ENCODE data around the gene NHLRC4.

The NHLRC4 gene

DNA sequence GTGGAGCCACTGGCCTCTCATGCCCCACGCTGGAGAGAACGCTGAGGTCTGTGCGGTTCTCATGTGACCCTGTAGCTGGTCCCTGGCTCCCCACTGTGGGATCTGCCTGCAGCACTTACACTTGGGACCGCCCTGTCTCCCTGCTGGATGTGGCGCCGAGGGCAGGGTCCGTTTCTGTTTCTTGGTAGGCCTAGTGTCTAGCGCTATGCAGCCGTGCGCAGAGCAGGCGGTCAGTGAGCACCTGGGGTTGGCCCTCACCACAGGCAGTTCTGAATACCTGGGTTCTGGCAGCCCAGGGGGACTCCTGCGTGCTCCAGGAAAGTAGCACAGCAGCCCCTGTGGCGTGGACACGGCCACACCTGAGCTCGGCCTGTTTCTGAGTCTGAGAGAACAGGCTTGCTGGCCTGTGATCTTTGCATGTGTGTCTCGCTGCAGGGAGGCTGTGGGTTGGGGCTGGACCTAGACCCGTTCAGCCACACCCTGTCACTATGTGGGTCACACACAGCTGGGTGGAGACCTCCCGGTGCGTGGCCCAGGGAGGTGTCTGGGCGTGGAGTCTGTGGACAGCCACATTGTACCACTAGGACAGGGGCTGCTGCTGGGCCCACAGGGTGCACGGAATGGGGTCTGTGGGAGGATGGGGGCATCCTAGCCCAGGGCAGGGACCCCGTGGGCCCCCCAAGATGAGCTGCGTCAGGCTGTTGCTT lies 36.5 kb upstream of the NHLRC4 start:
- no peak for DNase-seq (ENCODE audit: low read depth)

DNA sequence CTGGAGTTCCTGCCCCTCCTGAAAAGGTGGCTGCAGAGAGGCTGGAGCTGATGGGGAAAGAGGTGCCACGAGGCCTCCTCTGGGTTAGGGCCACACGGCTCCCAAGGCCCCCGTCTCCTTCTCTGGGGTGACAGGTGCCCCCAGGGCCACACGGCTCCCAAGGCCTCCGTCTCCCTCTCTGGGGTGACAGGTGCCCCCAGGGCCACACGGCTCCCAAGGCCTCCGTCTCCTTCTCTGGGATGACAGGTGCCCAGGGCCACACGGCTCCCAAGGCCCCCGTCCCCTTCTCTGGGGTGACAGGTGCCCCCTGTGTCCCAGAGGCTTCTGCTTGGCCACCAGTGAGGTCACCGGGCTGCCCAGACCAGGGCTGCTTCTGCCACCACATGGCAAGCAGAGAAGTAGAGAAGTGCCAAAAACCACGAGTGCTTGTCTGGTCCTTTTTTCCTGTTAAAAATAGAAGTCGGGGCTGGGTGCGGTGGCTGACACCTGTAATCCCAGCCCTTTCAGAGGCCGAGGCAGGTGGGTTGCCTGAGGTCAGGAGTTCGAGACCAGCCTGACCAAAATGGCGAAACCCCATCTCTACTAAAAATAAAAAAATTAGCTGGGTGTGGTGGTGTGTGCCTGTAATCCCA lies 35.2 kb upstream of the NHLRC4 start:
- no peak for DNase-seq (ENCODE audit: low read depth)

DNA sequence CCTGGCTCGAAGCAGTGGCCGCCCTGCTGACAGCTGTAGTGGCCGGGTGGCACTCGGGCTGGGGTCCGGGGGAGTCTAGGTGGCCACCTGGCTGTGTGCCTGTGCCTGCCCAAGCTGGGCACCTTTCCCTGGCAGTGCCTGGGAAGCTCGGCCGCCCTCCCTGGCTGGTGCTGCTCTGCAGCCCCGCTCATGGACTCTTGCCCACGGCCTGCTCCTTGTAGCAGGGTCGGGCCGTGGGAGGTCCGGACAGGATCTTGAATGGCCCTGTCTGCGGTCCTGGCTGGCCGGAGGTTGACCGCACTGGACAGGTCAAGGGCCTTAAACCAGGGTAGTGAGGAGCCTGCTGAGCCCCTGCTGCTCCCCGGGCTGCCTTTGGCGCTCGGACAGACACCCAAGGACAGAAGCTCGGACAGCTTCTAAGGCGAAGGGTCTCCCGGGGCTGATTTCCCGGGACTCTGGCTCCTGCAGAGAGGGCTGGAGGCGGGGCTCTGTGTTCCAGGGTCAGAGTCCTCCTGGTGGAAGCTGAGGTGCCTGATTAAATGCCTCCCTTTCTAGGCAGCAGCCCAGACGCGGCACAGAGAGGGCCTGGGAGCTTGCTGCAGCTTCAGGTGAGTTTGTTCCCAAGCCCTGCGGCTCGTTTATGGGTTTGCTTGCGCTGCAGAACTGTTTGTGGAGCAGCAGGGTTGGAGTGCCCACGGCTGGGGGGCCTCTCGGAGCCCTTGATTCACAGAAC lies 33.2 kb upstream of the NHLRC4 start:
- DNase-seq (ENCODE audit: low read depth): no peak

DNA sequence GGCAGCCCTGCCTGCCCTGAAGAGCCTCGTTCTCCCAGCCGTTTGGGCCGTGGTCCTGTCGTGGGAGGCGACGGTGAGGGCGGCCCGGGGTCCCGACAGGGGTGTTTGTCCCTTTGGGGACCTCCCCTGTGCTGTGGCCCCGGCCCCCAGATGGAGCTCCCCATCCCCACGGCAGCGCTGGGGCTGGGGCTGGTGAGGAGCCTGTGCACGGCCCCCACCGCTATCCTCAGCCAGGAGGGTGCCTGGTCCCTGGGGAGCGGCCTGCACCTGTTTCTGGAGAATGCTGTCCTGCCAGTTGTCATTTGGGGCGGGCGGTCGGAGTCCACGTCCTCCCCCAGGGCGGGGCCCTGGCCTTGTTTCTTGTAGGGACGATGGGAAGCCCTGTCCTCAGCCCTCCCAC lies 32.7 kb upstream of the NHLRC4 start:
- no peak for DNase-seq (ENCODE audit: low read depth)

DNA sequence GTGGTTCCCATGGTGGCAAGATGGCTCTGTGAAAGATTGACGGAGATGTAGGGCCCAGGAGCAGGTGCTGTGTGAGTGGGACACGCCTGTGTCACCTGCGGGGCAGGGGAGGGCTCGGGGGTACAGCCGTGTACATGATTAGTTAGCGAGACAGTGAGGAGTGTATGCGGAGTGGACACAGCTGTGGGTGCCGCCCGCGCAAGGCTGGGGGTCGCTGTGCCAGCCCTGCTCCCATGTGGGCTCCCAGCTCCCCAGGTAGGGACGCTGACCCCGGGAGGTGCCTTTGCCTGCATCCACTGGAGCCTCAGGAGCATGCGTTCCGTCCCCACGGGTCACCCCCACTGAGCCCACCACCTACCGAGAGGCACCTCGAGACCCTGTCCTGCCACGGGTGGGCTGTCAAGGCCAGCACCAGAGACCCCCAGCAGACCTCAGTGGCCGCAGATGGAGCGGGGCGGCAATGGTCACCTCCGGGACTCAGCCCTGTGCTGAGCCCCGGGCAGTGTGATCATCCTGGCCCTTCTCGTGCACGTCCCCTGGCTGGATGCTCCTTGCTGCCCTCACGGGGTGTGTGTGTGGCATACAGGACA lies 31.9 kb upstream of the NHLRC4 start:
- no peak for DNase-seq (ENCODE audit: low read depth)

DNA sequence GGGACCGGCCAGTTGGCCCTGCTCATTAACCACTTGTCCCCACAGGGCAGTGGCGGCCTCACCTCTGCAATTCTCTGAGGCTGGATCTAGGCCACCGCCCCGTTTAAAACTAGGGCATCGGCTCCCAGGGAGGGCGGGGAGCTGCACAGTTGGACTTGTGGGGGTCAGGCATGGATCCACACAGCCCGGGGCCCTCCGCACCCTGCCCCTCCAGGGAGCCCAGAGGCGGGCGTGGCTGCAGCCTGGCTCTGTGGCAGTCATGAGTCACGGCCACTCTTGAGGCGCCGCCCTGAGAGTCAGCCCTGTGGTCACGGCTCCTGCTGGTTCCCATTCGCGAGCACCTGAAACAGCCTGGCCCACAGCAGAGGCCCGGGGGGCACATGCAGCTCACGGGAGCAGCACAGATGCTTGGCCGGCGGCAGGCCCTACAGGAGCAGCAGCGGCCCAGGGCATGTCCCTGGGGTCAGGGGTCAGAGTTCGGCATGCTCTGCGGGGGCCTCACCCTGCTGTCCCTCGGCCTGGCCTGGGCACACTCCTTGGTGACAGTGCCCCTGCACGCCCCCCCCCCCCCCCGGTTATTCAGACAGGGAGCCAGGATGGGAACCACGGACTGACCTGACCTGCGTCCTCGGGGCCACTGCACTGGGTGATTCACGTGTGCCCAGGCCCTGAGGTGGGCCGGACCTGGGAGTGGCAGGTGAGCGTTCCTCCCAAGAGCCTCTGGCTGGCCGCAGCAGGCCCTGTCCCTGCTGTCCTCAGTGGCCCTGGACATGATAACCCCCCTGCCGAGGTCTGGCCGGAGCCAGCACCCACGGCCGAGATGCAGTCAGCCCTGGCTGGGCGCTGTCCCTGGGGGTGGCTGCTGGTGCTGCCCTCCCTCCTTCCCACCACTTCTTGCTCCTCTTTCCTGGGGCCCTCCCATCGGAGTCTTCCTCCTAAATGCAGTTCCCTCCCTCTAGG lies 31.1 kb upstream of the NHLRC4 start:
- DNase-seq (ENCODE audit: low read depth): no peak

DNA sequence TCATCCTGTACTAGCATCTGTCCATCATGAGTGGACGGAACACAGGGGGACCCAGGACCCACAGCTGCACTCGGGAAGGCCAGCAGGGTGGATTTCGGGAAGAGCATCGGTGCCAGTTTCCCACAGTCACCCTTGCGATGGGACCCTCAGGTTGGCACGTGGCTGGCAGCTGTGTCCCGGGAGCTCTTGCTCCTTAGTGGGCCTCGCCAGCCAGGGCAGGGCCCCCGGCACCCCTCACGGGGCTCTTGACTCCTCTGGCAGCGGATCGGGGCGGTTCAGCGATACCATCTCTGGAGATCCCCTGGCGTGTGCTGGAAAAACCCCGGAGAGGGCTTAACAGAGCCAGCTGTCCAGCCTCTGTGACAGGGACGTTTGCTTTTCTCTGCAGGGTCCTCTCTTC lies 30.1 kb upstream of the NHLRC4 start:
- no peak for DNase-seq (ENCODE audit: low read depth)

DNA sequence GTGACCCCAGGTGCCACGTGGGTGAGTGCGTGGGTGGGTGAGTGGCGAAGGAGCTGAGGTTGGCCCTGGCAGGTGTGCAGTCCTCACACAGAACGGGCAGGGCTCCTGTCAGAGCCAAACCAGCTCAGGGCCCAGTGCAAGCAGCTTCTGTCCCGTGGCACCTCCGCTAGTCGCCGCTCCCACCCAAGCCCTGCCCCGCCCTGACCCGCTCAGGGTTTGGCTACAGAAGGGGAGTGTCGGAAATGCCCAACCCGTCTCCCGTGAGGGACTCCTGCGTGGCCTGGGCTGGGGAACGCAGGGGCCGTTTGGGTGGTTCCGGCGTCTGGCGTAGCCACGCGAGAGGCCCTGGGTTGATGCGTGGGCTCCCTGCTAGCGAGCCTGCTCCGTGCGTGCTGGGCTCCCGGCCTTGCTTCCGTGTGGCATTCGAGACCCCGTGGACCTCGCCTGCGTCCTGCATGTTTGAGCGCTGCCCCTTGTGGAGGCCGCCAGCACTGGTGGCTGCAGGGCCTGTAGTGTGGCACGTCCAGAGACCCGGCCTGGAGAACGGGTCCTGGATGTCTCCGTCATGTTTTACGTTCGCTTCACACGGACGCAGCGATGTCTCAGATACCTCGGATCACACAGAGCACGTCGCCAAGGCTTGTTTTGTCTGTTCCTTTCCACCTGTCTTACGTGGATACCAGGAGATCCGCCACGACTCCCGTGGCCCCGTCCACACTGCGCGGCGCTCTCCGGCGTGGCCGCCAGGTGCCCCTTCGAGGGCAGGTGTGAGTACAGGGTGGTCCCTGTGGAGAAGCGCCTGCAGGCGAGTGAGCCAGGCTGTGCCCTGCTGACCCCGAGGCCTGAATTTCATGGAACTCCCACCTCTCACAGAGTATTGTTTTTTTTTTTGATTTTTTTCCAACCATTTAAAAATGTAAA lies 29.1 kb upstream of the NHLRC4 start:
- no peak for DNase-seq (ENCODE audit: low read depth)

DNA sequence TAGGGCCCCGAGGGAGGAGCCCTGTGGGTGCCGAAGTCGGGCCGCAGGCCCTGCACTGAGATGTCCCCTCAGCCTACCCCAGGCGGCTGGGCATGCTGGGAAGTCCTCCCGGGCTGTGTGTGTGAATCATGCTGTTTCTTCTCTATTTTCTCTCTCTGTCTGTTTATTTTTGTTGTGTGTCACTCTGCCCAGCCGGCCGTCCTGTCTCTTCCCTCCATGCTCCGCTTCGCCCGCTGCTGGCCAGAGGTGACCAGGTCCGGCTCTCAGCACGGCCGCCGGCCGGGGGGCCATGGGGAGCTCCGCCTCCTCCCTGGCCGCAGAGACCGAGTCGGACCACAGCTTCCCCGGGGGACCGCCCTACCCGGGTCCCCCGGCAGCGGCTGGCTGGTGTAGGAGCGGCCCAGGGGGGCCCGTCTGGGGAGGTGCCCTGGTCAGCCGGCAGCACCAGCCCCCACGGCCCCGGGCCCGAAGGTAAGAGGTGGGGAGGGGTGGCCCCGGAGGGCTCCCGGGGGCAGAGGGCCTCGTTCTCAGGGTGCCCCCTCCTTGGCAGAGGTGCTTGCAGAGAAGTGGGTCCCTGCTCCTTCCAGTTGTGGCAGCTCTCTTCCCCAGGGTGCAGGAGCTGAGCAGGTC lies 26.8 kb upstream of the NHLRC4 start:
- no peak for DNase-seq (ENCODE audit: low read depth)

DNA sequence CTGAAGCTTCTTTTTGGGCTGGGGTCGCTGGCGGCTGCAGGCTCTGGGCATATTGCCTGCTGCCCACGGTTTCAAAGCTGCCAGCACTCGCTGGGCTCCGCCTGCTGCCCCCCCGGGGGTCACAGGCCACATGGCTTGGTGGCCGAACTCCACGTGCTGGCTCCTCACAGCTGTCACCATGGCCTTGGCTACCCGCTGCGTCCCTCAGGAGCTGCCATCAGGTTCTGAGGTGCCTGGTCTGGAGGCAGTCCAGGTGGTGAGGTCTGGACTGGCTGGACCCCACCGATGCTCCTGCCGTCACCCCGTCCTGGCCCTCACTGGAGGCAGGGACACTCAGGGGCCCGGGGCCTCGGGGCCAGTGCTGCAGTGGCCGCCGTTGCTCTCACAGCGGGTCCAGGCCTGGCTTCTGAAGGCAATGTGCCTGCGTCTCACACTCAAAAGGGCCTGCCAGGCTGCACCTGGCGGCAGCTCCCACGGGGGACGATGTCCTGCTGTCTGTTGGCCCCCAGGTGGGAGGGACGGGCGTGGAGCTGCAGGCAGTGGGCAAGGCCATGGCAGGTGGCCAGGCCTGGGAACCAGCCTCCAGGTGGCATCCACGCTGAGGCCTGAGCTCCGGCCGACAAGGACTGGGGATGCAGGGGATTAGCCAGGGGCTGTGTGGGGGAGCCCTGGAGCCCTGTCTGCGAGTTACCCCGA lies 26.0 kb upstream of the NHLRC4 start:
- no peak for DNase-seq (ENCODE audit: low read depth)

DNA sequence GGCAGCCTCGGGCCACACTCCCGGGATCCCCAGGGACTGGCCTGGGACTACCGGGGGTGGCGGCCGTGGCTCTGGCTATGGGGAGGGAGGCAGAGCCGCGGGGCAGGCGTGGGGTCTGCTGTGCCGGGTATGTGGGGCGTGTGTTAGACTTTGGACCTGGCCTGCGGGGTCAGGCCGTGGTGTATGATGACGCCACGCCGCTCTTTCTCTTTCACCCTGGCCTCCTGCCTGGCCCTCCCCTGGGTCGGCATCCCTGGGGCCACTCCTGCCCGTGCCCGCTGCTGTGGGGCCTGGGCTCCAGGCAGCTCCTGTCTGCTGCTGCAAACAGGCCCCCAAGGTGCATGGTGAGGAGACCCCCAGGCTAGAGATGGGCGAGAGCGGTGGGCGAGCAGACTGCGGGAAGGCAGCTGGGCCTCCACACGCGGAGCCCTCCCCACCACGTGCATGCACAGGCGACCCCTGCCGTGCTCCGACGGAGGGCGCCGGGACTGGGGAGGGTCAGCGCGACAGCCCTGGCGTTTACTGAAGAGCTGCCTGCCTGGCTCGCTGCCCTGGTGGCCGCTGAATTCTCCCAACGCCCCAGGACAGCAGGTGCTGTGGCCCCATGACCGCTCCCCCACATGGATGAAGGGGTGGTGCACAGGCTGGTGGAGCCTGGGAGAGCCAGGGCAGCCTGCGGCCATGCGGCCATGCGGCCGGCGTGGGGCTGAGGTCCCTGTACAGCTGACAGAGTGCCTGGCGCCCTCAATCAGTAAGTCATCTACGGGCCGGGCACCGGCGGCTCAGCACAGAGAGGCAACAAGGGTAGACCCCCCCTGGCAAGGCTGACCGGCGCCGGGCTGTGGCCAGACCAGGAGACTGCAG lies 23.3 kb upstream of the NHLRC4 start:
- no peak for DNase-seq (ENCODE audit: low read depth)

DNA sequence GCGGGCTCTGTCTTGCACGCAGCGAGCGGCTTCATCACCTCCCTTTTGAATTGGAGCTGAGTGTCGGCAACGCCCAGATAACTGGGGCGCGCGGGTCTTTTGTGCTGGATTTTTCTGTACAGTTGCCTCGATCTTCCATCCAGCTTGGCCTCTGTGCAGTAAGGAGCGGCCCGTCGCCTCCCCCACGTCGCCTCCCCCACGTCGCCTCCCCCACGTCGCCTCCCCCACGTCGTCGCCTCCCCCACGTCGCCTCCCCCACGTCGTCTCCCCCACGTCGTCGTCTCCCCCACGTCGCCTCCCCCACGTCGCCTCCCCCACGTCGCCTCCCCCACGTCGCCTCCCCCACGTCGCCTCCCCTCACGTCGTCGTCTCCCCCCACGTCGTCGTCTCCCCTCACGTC lies 22.3 kb upstream of the NHLRC4 start:
- no peak for DNase-seq (ENCODE audit: low read depth)

DNA sequence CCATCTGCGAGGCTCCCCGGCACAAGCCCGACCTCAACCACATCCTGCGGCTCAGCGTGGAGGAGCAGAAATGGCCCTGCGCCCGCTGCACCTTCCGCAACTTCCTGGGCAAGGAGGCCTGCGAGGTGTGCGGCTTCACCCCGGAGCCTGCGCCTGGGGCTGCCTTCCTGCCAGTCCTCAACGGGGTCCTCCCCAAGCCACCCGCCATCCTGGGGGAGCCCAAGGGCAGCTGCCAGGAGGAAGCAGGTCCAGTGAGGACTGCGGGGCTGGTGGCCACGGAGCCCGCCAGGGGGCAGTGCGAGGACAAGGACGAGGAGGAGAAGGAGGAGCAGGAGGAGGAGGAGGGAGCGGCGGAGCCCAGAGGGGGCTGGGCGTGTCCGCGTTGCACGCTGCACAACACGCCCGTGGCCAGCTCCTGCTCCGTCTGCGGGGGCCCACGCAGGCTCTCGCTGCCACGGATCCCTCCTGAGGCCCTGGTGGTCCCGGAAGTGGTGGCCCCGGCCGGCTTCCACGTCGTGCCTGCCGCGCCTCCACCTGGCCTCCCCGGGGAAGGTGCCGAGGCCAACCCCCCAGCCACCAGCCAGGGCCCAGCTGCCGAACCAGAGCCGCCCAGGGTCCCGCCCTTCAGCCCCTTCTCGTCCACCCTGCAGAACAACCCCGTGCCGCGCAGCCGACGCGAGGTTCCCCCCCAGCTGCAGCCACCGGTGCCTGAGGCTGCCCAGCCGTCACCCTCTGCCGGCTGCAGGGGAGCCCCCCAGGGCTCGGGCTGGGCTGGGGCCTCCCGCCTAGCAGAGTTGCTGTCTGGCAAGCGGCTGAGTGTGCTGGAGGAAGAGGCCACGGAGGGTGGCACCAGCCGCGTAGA lies 19.7 kb upstream of the NHLRC4 start:
- DNase-seq (ENCODE audit: low read depth): no peak

DNA sequence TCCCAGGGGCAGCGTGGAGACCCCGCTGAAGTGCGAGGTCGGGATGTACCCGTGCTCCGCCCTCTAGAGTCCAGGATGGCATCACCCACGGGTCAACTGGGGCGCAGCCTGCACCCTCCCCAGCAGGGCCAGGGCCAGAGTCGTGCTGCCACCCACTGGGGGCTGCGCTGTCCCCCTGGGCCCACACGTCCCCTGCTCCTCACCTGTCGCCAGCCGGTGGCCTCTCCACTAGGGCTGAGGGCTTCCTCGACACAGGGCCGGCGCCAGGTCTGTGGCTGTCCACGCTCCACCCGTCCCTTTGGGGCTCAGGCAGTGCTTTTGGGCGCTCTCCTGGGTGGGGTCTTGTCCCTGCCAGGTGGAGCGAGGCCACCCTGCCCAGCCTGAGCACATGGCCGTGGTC lies 18.2 kb upstream of the NHLRC4 start:
- no peak for DNase-seq (ENCODE audit: low read depth)

DNA sequence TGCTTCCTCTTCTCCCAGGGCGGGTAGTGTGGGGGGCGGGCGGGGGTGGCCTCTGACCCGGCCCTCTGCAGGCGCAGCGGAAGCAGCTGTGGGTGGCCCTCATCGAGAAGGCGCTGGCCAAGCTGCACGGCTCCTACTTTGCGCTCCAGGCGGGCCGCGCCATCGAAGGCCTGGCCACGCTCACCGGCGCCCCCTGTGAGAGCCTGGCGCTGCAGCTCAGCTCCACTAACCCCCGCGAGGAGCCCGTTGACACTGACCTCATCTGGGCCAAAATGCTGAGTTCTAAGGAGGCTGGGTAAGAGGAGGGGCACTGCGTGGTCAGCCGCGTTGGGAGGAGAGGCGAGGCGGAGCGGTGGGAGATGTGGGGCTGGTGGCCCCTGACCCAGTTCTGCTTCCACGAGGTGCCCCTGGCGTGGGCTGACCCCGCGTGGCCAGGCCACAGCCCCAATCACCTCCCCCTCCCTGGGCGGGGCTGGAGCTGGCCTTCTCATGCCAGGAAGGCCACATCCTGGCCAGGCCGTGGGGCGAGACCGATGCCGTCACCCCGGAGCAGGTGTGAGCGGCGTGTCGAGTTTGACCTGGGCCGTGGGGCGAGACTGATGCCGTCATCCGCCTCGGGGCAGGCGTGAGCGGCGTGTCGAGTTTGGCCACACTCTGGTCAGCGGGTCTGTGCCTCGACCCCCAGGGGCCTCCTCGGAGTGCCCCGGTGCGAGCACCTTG lies 17.1 kb upstream of the NHLRC4 start:
- DNase-seq (ENCODE audit: low read depth): no peak

DNA sequence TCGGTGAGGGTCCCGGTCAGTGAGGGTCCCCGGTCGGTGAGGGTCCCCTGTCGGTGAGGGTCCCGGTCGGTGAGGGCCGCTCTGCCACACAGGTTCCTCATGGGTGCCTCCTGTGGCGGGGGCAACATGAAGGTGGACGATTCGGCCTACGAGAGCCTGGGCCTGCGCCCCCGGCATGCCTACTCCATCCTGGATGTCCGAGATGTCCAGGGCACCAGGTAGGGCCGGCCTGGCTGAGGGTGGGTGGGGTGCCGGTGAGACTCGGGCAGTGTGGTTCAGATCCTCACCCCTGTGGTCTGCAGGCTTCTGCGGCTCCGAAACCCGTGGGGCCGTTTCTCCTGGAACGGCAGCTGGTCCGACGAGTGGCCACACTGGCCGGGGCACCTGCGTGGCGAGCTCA lies 15.6 kb upstream of the NHLRC4 start:
- no peak for DNase-seq (ENCODE audit: low read depth)

DNA sequence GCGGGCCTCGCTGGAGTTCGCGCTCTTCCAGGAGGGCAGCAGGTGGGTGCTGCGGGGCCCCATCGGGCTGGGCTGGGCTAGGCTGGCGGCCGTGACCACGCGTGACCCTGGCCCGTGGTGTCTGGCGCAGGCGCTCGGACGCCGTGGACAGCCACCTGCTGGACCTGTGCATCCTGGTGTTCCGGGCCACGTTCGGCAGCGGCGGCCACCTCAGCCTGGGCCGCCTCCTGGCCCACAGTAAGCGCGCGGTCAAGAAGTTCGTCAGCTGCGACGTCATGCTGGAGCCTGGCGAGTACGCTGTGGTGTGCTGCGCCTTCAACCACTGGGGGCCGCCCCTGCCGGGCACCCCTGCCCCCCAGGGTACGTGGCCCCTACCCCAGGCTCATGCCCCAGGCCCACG lies 14.6 kb upstream of the NHLRC4 start:
- DNase-seq (ENCODE audit: low read depth): no peak

Measured in stimulated activated CD8-positive, alpha-beta memory T cell treated with anti-CD3 and anti-CD28 coated beads, Interleukin-12 subunit alpha, Interleukin-12 subunit beta, amount 100 ng/mL, for 4 hours (primary cell).